Esophagus muscularis mucosa (tissue), 4 donors: ENCODE measurements around the gene NOPCHAP1. TPM values are rescaled to one million over a fixed set of nuclear protein-coding genes. Genes with fewer than 3 reads are reported as not detected.

Source experiments
- DNase-seq: peaks from one replicate; pipeline ENCODE4 v3.0.0-alpha.2; 2017; ENCODE audit errors: extremely low spot score
- H3K27ac ChIP-seq, 4 donors: fragments of 200-600 bp; sonication (generic); replicated peaks in 1 of 4; 1 replicate in 3 of 4; 2 replicates in 1 of 4; pipeline ENCODE4 v1.5.1; 2016 to 2019; ENCODE audit warnings: mild to moderate bottlenecking in 1 of 4
- H3K27me3 ChIP-seq, 4 donors: fragments of 200-600 bp; sonication (generic); one replicate each; pipeline versions ENCODE4 v1.5.1 to v1.6.0; 2016 to 2019
- H3K36me3 ChIP-seq, 4 donors: fragments of 200-600 bp; sonication (generic); one replicate each; pipeline ENCODE4 v1.5.1; 2016 to 2019
- H3K4me1 ChIP-seq, 4 donors: fragments of 200-600 bp; sonication (generic); one replicate each; pipeline ENCODE4 v1.5.1; 2016 to 2019
- H3K4me3 ChIP-seq, 4 donors: fragments of 200-600 bp; sonication (generic); 1 replicate in 2 of 4; 2 replicates in 2 of 4; pipeline ENCODE4 v1.5.1; 2016 to 2019; ENCODE audit warnings: mild to moderate bottlenecking in 4 of 4, moderate library complexity in 1 of 4
- H3K9me3 ChIP-seq, 4 donors: fragments of 200-600 bp; sonication (generic); 1 replicate in 3 of 4; 2 replicates in 1 of 4; pipeline ENCODE4 v1.5.1; 2016 to 2019
- EP300 ChIP-seq: sonication (generic); formaldehyde crosslinking; IDR thresholded peaks from one replicate; pipeline ENCODE4 v1.6.1; 2017; ENCODE audit warnings: antibody characterized with exemption
- POLR2A ChIP-seq: fragments of 450-650 bp; IDR thresholded peaks from one replicate; pipeline ENCODE4 v1.6.1; 2017; ENCODE audit warnings: antibody characterized with exemption, moderate library complexity, mild to moderate bottlenecking, low read depth
- POLR2AphosphoS5 ChIP-seq, 2 donors: sonication (generic); formaldehyde crosslinking; IDR thresholded peaks; one replicate each; pipeline ENCODE4 v1.6.1; 2017; ENCODE audit warnings: antibody characterized with exemption in 2 of 2
- WGBS: methylation state at CpG from one replicate; pipeline ENCODE4 v1.1.5; 2018; 5-methylcytosine and 5-hydroxymethylcytosine counted together
- intact Hi-C: fragments of 100-400 bp; cut with DNase I; formaldehyde crosslinking; loops from one replicate; pipeline ENCODE4 v1.15.1; 2023
- total RNA-seq, 4 donors: library from RNA; depleted of rRNA; stranded (reverse); fragments of >200 nt; gene quantifications; one replicate each; pipeline versions ENCODE4 v1.1.0 to v1.2.1, GENCODE V29; 2016
- TF ChIP-seq, protein P1 (sequence below), 3 experiments: fragments of 200-600 bp in 2 of 3; fragments of 450-650 bp in 1 of 3; sonication (generic) in 2 of 3; IDR thresholded peaks; one replicate each; pipeline ENCODE4 v1.5.1; 2017 to 2019; ENCODE audit warnings: antibody characterized with exemption in 3 of 3, mild to moderate bottlenecking in 2 of 3, moderate library complexity in 1 of 3

The NOPCHAP1 gene
- total RNA-seq, 4 donors from 2014 or later: 4.6 to 7.9 (median 5.5) TPM

DNA sequence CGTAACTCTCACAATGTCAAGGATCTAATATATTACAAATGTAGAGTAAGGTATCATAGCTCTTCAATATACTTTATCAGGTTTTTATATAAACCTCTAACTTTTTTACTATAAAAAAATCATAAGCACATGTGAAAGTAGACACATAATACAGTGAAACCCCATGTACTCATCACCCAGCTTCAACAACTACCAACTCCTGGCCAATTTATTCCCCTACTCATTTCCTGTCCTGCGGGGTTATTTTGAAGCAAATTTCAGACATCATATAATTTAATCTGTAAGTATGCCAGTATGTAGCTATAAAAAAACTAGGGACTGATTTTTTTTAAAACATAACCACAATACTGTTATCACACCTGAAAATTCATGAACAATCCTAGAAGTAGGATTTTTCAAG, 47.7 kb downstream of the NOPCHAP1 start:
- TF ChIP-seq EP300 (no peak), POLR2AphosphoS5 (IDR thresholded peaks at IDR 0.05) (no peak), POLR2A (no peak)
- TF ChIP-seq, protein P1, sequence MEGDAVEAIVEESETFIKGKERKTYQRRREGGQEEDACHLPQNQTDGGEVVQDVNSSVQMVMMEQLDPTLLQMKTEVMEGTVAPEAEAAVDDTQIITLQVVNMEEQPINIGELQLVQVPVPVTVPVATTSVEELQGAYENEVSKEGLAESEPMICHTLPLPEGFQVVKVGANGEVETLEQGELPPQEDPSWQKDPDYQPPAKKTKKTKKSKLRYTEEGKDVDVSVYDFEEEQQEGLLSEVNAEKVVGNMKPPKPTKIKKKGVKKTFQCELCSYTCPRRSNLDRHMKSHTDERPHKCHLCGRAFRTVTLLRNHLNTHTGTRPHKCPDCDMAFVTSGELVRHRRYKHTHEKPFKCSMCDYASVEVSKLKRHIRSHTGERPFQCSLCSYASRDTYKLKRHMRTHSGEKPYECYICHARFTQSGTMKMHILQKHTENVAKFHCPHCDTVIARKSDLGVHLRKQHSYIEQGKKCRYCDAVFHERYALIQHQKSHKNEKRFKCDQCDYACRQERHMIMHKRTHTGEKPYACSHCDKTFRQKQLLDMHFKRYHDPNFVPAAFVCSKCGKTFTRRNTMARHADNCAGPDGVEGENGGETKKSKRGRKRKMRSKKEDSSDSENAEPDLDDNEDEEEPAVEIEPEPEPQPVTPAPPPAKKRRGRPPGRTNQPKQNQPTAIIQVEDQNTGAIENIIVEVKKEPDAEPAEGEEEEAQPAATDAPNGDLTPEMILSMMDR (IDR thresholded peaks at IDR 0.05): no peak

More for the DNA sequence above, 47.7 kb downstream of the NOPCHAP1 start:
- intact Hi-C loops: no loop called here
- Histone ChIP-seq H3K36me3 (peaks cover 0 to 21% (median 5%) of the 10 kb centered on the region in 4 donors), H3K27me3 (no peaks in the 10 kb centered on the region), H3K4me1 (peaks cover 0 to 16% (median 2%) of the 10 kb centered on the region in 4 donors), H3K27ac (no peak overlapping the region), H3K9me3 (no peaks in the 10 kb centered on the region), H3K4me3 (no peak overlapping the region)
- 83% methylated on average over 2 of the region's 2 CpGs for WGBS
- no peak for DNase-seq

Other genes with a start within 250 kb of the NOPCHAP1 start
- gene SLC41A2, start 28.0 kb upstream of the NOPCHAP1 start, total RNA-seq: 10 to 100 TPM; 22.4 to 27.8 (median 23.9) TPM
- gene ALDH1L2, start 98.1 kb downstream of the NOPCHAP1 start, total RNA-seq: 10 to 100 TPM in 1 of 4 donors, 1 to 10 TPM in 3; 2.3 to 10.4 (median 5.2) TPM
- gene WASHC4, start 121.4 kb downstream of the NOPCHAP1 start, total RNA-seq: 10 to 100 TPM; 37.1 to 59.0 (median 38.6) TPM
- 10 to 100 TPM; 16.6 to 30.0 (median 23.3) TPM for gene APPL2, start 249.9 kb downstream of the NOPCHAP1 start, total RNA-seq